ENCODE measurements around the gene TRABD2B.

The TRABD2B gene

GRCh38 chr1:47935163-47935562 lies 62.0 kb downstream of the TRABD2B start:
- TF ChIP-seq FOXP2 (optimal IDR thresholded peaks at IDR 0.05; ENCODE audit: borderline replicate concordance, extremely low read depth, extremely low read length, insufficient read depth), result no peak
- TF ChIP-seq SIN3A (IDR thresholded peaks at IDR 0.05; ENCODE audit: borderline replicate concordance, insufficient read depth, low read length), result no peak
- no peak for TF ChIP-seq TAF1 (IDR thresholded peaks at IDR 0.05; ENCODE audit: borderline replicate concordance, insufficient read depth, low read length)
- no peak for TF ChIP-seq REST (IDR thresholded peaks at IDR 0.05; ENCODE audit: insufficient read depth in 1 of 2, low read depth in 2 of 2, low read length in 2 of 2)
- no peak for TF ChIP-seq POLR2AphosphoS5 (IDR thresholded peaks at IDR 0.05; ENCODE audit: low read depth, low read length)

- TF ChIP-seq REST (IDR thresholded peaks at IDR 0.05; ENCODE audit: insufficient read depth in 1 of 2, low read depth in 2 of 2, low read length in 2 of 2), result no peak
- no peak for TF ChIP-seq POLR2AphosphoS5 (IDR thresholded peaks at IDR 0.05; ENCODE audit: low read depth, low read length)
- TF ChIP-seq SIN3A (IDR thresholded peaks at IDR 0.05; ENCODE audit: borderline replicate concordance, insufficient read depth, low read length), result no peak
- TF ChIP-seq FOXP2 (optimal IDR thresholded peaks at IDR 0.05; ENCODE audit: borderline replicate concordance, extremely low read depth, extremely low read length, insufficient read depth), result no peak
- no peak for TF ChIP-seq TAF1 (IDR thresholded peaks at IDR 0.05; ENCODE audit: borderline replicate concordance, insufficient read depth, low read length)
Observed at GRCh38 chr1:47934243-47934805, 62.9 kb downstream of the TRABD2B start.

GRCh38 chr1:47932743-47933142 lies 64.4 kb downstream of the TRABD2B start:
- no peak for TF ChIP-seq SIN3A (IDR thresholded peaks at IDR 0.05; ENCODE audit: borderline replicate concordance, insufficient read depth, low read length)
- no peak for TF ChIP-seq POLR2AphosphoS5 (IDR thresholded peaks at IDR 0.05; ENCODE audit: low read depth, low read length)
- TF ChIP-seq FOXP2 (optimal IDR thresholded peaks at IDR 0.05; ENCODE audit: borderline replicate concordance, extremely low read depth, extremely low read length, insufficient read depth), result no peak
- TF ChIP-seq REST (IDR thresholded peaks at IDR 0.05; ENCODE audit: insufficient read depth in 1 of 2, low read depth in 2 of 2, low read length in 2 of 2), result no peak
- no peak for TF ChIP-seq TAF1 (IDR thresholded peaks at IDR 0.05; ENCODE audit: borderline replicate concordance, insufficient read depth, low read length)

- no peak for TF ChIP-seq FOXP2 (optimal IDR thresholded peaks at IDR 0.05; ENCODE audit: borderline replicate concordance, extremely low read depth, extremely low read length, insufficient read depth)
- TF ChIP-seq SIN3A (IDR thresholded peaks at IDR 0.05; ENCODE audit: borderline replicate concordance, insufficient read depth, low read length), result no peak
- no peak for TF ChIP-seq REST (IDR thresholded peaks at IDR 0.05; ENCODE audit: insufficient read depth in 1 of 2, low read depth in 2 of 2, low read length in 2 of 2)
- no peak for TF ChIP-seq TAF1 (IDR thresholded peaks at IDR 0.05; ENCODE audit: borderline replicate concordance, insufficient read depth, low read length)
- no peak for TF ChIP-seq POLR2AphosphoS5 (IDR thresholded peaks at IDR 0.05; ENCODE audit: low read depth, low read length)
Observed at GRCh38 chr1:47931395-47931794, 65.8 kb downstream of the TRABD2B start.

Data from PFSK-1 (cell line).